ENCODE data around the gene PAWR. TPM values are rescaled to one million over a fixed set of nuclear protein-coding genes. Genes with fewer than 3 reads are reported as not detected.

The PAWR gene
- total and polyA plus RNA-seq, 2 donors (not counting 1 experiment from before 2014, with no cell fraction given) = 6.5 to 16.0 TPM

GRCh38 chr12:79638490-79638889 lies 52.3 kb downstream of the PAWR start:
- TF ChIP-seq, protein P1, sequence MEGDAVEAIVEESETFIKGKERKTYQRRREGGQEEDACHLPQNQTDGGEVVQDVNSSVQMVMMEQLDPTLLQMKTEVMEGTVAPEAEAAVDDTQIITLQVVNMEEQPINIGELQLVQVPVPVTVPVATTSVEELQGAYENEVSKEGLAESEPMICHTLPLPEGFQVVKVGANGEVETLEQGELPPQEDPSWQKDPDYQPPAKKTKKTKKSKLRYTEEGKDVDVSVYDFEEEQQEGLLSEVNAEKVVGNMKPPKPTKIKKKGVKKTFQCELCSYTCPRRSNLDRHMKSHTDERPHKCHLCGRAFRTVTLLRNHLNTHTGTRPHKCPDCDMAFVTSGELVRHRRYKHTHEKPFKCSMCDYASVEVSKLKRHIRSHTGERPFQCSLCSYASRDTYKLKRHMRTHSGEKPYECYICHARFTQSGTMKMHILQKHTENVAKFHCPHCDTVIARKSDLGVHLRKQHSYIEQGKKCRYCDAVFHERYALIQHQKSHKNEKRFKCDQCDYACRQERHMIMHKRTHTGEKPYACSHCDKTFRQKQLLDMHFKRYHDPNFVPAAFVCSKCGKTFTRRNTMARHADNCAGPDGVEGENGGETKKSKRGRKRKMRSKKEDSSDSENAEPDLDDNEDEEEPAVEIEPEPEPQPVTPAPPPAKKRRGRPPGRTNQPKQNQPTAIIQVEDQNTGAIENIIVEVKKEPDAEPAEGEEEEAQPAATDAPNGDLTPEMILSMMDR (conservative IDR thresholded peaks at IDR 0.05 in 1 of 2, IDR thresholded peaks at IDR 0.05 in 1 of 2; ENCODE audit: low read depth in 1 of 2, low read length in 2 of 2) = no peak
- no peak for TF ChIP-seq EZH2 (IDR thresholded peaks at IDR 0.05; ENCODE audit: low read length, missing control alignments)
- no peaks in the 10 kb centered on the region for H3K36me3 ChIP-seq (ENCODE audit: control insufficient read depth, insufficient read depth, low read length)
- no peaks in the 10 kb centered on the region for H3K4me1 ChIP-seq (ENCODE audit: control insufficient read depth, extremely low read depth, insufficient read depth, low read length)
- H3K79me2 ChIP-seq (ENCODE audit: control insufficient read depth, insufficient read depth, low read length) = no peaks in the 10 kb centered on the region
- no peaks in the 10 kb centered on the region for H4K20me1 ChIP-seq (ENCODE audit: control insufficient read depth, extremely low read depth, insufficient read depth, low read length)
- no peak overlapping the region for H3K4me2 ChIP-seq (ENCODE audit: extremely low read depth, insufficient read depth, low read length)
- H3K9ac ChIP-seq (ENCODE audit: insufficient read depth, low read length) = no peak overlapping the region
- no peak overlapping the region for H2AFZ ChIP-seq (ENCODE audit: low read length)
- no peaks in the 10 kb centered on the region for H3K9me3 ChIP-seq (ENCODE audit: control insufficient read depth, insufficient read depth, low read depth, low read length)
- H3K27ac ChIP-seq (ENCODE audit: insufficient read depth, low read length) = no peak overlapping the region
- H3K4me3 ChIP-seq (replicated peaks in 1 of 4; ENCODE audit: control extremely low read depth in 1 of 4, insufficient read depth in 1 of 4, low read depth in 3 of 4, low read length in 4 of 4) = no peak overlapping the region
- H3K27me3 ChIP-seq (ENCODE audit: control insufficient read depth, insufficient read depth, low read length) = no peaks in the 10 kb centered on the region
- DNase-seq (ENCODE audit: low read depth in 2 of 2) = no peak

- H3K79me2 ChIP-seq (ENCODE audit: control insufficient read depth, insufficient read depth, low read length) = no peaks in the 10 kb centered on the region
- H3K4me1 ChIP-seq (ENCODE audit: control insufficient read depth, extremely low read depth, insufficient read depth, low read length) = no peaks in the 10 kb centered on the region
- H3K9me3 ChIP-seq (ENCODE audit: control insufficient read depth, insufficient read depth, low read depth, low read length) = no peaks in the 10 kb centered on the region
- no peak for TF ChIP-seq EZH2 (IDR thresholded peaks at IDR 0.05; ENCODE audit: low read length, missing control alignments)
- TF ChIP-seq, protein P1 (conservative IDR thresholded peaks at IDR 0.05 in 1 of 2, IDR thresholded peaks at IDR 0.05 in 1 of 2; ENCODE audit: low read depth in 1 of 2, low read length in 2 of 2) = no peak
- no peak overlapping the region for H3K4me2 ChIP-seq (ENCODE audit: extremely low read depth, insufficient read depth, low read length)
- no peaks in the 10 kb centered on the region for H4K20me1 ChIP-seq (ENCODE audit: control insufficient read depth, extremely low read depth, insufficient read depth, low read length)
- no peak overlapping the region for H3K4me3 ChIP-seq (replicated peaks in 1 of 4; ENCODE audit: control extremely low read depth in 1 of 4, insufficient read depth in 1 of 4, low read depth in 3 of 4, low read length in 4 of 4)
- H3K27me3 ChIP-seq (ENCODE audit: control insufficient read depth, insufficient read depth, low read length) = no peaks in the 10 kb centered on the region
- no peak overlapping the region for H3K9ac ChIP-seq (ENCODE audit: insufficient read depth, low read length)
- no peaks in the 10 kb centered on the region for H3K36me3 ChIP-seq (ENCODE audit: control insufficient read depth, insufficient read depth, low read length)
- no peak for DNase-seq (ENCODE audit: low read depth in 2 of 2)
- no peak overlapping the region for H3K27ac ChIP-seq (ENCODE audit: insufficient read depth, low read length)
- no peak overlapping the region for H2AFZ ChIP-seq (ENCODE audit: low read length)
These were observed 53.7 kb downstream of the PAWR start for GRCh38 chr12:79637093-79637492.

DNA sequence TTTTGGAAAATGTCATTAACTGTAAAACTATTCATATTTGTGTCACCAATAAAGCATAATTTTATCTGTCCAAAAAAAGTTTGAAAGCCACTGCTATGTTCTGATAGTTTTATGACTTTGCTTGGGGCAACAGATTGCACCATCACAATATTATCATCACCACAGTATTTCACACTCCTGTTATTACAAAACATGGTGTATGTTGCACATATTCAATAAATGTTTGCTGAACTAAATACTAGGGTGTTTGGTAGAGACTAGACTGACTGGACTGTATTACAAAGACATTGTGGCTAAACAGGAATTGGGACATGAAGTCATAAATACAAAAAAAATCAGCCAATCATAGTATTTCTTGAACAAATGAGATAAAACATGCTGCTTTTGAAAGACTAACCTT lies 55.1 kb downstream of the PAWR start:
- no peak overlapping the region for H3K4me2 ChIP-seq (ENCODE audit: extremely low read depth, insufficient read depth, low read length)
- TF ChIP-seq EZH2 (IDR thresholded peaks at IDR 0.05; ENCODE audit: low read length, missing control alignments) = no peak
- TF ChIP-seq, protein P1 (conservative IDR thresholded peaks at IDR 0.05 in 1 of 2, IDR thresholded peaks at IDR 0.05 in 1 of 2; ENCODE audit: low read depth in 1 of 2, low read length in 2 of 2) = no peak
- H3K79me2 ChIP-seq (ENCODE audit: control insufficient read depth, insufficient read depth, low read length) = no peaks in the 10 kb centered on the region
- peak in 1 of 2 donors; percentile 26 for DNase-seq (ENCODE audit: low read depth in 2 of 2)
- no peaks in the 10 kb centered on the region for H3K27me3 ChIP-seq (ENCODE audit: control insufficient read depth, insufficient read depth, low read length)
- H4K20me1 ChIP-seq (ENCODE audit: control insufficient read depth, extremely low read depth, insufficient read depth, low read length) = no peaks in the 10 kb centered on the region
- no peak overlapping the region for H2AFZ ChIP-seq (ENCODE audit: low read length)
- H3K4me1 ChIP-seq (ENCODE audit: control insufficient read depth, extremely low read depth, insufficient read depth, low read length) = no peaks in the 10 kb centered on the region
- H3K4me3 ChIP-seq (replicated peaks in 1 of 4; ENCODE audit: control extremely low read depth in 1 of 4, insufficient read depth in 1 of 4, low read depth in 3 of 4, low read length in 4 of 4) = no peak overlapping the region
- no peak overlapping the region for H3K9ac ChIP-seq (ENCODE audit: insufficient read depth, low read length)
- no peaks in the 10 kb centered on the region for H3K9me3 ChIP-seq (ENCODE audit: control insufficient read depth, insufficient read depth, low read depth, low read length)
- no peaks in the 10 kb centered on the region for H3K36me3 ChIP-seq (ENCODE audit: control insufficient read depth, insufficient read depth, low read length)
- H3K27ac ChIP-seq (ENCODE audit: insufficient read depth, low read length) = no peak overlapping the region

Data from fibroblast of lung (primary cell).